ENCODE measurements around the gene NUTF2.
A peak's percentile ranks its signal among the peaks of the same experiment; 100 is the strongest.
"Not testable (repeated sequence)": the region's sequence is repeated elsewhere in the genome, so short reads cannot be mapped to it uniquely, and the experiment has no call there.

NUTF2 gene

DNA sequence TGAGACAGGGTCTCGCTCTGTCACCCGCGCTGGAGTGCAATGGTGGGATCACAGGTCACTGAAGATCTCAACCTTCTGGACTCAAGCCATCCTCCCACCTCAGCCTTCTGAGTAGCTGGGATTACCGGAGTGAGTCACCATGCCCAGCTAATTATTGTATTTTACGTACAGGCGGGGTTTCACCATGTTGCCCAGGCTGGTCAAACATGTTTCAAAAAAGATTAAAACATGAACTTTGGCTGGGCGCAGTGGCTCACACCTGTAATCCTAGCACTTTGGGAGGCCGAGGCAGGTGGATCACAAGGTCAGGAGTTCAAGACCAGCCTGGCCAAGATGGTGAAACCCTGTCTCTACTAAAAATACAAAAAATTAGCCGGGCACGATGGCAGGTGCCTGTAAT, 9.5 kb upstream of the NUTF2 start:
- not testable (repeated sequence) for DNase-seq

DNA sequence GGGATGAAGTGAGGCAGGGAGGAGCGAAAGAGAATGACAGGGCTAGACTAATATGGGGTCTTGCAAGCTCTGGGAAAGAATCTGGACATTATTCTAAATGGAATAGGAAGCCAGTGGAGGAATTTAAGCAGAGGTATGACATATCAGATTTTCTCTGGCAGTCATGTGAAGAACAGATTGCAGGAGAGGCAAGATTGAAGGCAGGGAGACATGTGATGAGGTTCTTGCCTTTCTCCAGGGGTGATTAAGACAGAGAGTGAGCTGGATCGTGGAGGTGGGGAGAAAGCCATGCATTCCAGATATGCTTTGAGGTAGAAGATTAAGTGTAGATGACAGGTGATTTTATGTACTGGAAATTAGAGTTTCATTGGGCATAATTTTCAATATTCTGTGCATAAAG, 8.9 kb upstream of the NUTF2 start:
- no peak for DNase-seq

DNA sequence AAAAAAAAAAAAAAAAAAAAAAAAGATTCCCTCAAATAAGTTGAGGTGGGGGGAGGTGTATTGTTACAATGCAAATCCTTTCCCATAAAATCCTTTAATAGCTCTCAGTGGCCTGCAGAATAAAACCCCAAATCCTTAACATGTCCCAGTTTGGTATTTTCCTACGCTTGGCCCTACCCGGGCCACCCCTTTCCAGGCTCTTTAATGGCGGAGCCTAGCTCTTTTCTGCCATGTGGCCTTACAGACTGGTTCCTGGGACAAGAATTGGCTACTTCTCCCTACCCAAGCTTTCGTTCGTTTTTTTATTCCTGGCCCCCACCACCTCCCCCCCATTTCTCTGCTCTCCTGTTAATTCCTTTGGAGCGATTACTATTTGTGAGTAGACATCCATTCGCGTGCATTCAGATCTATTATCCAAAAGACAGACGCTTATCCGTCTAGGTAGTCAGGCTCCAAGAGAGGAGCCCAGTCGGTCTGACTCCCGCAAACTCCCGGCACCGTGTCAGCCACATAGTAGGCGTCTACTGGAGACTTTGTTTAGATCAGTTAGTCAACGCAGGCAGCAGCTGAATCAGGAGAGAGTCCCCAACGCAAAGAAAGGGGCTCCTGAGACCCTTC, 5.4 kb upstream of the NUTF2 start:
- DNase-seq = peak in 1 of 56 donors; percentile 86

DNA sequence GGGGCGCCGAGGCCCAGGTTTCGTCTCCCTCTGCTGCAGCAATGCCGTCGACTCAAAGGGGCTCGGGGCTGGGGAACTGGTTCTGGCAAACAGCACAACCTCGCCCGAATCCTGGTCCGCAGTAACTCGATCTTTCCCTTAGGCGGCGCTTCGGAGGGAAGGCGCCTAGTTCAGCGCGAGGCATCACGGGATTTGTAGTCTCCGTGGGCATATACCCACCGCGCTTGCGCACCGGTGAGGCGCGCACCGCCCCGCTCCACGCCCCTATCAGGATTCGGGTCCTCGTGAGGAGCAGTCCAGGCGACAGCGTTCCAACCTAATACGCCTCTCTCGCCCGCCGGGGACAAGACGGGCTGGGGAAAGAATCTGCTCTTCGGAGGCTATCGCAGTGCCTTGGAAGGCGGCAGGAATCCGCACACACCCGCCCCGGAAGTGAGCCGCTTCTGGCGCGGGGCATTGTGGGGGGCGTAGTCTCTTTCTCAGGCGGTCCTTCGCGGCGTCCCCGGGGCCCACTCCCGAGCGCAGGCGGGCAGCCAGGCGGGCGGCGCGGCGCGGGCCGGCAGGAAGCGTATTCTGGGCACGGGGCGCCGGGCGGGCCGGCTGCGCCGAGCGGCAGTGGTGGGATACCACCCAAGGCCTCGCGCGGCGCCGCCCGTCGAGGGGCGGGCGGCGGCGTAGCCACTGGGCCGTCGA, 4.8 kb upstream of the NUTF2 start, which contains the start of gene THAP11:
THAP11 (plus strand) TSS at position 505 of the 693 bp plus-strand sequence. CDS start 235 bp downstream, outside the sequence.
- peak; percentile 48 to 99 (median 90) for DNase-seq

DNA sequence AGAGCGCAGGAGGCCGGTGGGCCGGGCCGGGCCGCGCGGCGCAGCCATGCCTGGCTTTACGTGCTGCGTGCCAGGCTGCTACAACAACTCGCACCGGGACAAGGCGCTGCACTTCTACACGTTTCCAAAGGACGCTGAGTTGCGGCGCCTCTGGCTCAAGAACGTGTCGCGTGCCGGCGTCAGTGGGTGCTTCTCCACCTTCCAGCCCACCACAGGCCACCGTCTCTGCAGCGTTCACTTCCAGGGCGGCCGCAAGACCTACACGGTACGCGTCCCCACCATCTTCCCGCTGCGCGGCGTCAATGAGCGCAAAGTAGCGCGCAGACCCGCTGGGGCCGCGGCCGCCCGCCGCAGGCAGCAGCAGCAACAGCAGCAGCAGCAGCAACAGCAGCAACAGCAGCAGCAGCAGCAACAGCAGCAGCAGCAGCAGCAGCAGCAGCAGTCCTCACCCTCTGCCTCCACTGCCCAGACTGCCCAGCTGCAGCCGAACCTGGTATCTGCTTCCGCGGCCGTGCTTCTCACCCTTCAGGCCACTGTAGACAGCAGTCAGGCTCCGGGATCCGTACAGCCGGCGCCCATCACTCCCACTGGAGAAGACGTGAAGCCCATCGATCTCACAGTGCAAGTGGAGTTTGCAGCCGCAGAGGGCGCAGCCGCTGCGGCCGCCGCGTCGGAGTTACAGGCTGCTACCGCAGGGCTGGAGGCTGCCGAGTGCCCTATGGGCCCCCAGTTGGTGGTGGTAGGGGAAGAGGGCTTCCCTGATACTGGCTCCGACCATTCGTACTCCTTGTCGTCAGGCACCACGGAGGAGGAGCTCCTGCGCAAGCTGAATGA, 4.0 kb upstream of the NUTF2 start:
- DNase-seq = peak in 47 of 56 donors; percentile 15 to 80 (median 56)

DNA sequence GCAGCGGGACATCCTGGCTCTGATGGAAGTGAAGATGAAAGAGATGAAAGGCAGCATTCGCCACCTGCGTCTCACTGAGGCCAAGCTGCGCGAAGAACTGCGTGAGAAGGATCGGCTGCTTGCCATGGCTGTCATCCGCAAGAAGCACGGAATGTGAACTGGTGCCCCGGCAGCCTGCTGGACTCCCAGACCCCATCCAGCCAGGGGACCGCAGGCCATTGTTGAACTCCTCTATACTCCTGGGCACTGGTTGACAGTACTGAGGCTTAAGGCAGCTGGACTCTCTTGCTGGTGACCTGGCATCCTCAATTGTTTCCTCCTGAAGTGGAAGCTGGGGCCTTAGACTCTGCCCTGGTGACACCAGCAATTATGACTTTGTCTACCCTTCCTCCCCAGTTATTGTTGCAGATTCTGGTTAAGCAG, 3.4 kb upstream of the NUTF2 start:
- peak in 2 of 56 donors; percentile 15 to 31 for DNase-seq

DNA sequence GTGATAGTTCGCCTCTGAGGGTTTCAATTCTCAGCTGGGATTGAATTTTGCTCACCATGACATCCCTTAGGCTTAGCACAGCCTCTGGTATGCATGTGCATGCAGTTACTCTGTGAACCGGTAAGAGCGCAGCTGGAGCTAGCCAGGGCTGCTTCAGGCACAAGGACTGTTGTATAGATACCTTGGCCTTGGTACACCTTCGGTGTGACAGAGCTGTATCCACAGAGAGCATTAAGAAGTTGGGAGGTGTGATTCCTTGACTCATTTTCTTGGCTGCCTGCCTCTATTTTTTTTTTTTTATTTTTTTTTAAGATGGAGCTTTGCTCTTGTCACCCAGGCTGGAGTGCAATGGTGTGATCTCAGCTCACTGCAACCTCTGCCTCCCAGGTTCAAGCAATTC, 2.2 kb upstream of the NUTF2 start:
- DNase-seq = no peak

DNA sequence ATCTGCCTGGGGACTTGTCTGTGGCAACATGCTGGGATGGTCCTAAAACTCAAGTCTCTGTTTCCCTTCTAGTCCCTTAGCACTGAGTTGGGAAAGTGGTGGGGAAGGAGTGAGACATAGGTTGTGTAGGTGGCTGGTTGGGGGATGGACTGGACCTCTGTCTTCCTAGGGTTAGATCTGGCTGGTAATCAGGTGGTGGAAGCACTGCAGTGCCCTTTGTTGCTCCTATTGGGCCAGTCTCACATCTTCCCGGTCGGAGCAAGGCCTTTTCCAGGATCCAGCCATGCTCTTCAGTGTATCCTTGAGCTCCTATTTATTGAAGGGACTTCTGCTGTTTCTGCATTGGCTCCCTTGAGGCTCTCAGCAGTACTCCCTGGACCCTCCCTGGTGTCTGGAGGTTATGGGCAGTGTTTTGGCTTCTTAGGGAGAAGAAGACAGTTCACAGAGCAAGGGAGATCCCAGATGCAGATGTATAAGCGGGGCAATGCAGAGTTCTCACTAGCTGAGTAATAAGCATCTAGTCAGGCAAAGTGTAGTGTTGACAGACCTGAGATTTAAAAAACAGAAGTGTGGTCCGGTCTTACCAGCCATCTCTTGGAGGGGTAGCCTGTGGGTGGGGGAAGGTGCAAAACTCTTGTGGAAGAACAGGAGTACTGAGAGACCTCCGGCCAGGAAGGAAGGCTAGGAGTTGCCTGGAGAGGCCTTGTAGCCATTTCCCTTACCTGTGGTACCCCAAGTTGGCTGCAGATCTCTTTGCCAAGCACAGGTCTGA, 1.3 kb upstream of the NUTF2 start:
- DNase-seq = no peak

DNA sequence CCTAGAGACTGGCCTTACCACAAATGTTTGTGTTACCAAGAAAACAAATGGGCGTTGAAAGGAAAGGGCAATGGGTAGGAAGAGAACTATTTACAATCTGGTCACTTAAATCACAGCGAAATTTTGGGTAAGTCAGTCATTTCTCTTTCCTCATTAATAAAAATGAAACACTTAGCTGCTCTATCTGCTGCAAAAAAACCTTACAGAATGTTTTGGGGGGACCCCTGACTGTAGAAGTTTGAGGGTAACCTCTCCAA, 742 bp upstream of the NUTF2 start:
- no peak for DNase-seq

DNA sequence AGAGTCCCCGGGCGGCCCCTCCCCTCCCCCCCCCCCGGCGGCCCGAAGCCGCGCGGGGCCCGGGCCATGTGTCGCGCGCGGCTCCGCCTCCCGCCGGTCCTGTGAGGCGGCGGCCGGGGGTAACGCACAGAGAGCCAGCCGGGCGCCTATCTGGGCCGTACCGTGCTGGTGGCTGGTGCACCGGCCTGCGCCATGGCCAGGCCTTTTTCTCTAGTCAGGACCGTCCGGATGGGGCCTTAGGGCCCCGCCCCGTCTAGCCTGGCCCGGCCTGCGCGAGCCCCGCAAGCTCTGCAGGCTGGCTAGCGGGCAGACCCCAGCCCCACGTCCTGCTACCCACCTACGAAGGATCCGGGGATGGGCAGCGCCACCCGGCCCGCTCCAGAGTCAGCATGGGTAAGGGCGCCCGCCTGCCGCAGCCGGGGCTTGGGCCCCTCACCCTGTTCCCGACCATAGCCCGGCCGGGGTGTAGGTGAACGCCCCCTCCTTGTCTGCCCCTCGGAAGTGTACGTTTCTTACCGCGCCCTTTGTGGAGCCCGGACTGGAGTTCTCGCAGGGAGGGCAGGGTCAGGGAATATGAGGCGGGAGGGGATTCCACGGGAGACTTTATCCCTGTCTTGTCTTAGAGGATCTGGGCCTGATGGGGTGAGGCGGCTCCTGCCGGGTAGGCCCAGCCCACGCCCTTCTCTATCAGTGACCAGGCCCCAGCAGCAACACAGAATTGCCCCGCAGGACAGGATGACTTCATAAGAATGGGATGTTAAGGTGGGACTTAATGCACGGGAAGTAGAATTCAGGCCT, 530 bp downstream of the NUTF2 start, which contains the start of gene CENPT:
CENPT (minus strand) TSS at position 630 of the 798 bp plus-strand sequence. CDS start 13,834 bp downstream, outside the sequence.
- DNase-seq = peak in 20 of 56 donors; percentile 37 to 84 (median 66)

DNA sequence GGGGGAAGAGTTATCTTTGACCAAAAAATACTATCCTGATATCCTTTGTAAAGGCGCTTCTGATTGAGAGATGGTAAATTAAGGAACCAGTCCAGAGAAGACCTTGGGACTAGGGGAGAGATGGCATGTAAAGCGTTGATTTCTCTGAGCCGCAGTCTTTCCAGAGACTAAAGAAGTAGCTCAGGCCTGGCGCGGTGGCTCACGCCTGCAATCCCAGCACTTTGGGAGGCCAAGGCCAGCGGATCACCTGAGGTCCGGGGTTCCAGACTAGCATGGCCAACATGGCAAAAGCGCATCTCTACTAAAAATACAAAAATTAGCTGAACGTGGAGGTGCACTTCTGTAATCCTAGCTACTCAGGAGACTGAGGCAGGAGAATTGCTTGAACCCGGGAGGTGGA, 1.4 kb downstream of the NUTF2 start:
- no peak for DNase-seq

DNA sequence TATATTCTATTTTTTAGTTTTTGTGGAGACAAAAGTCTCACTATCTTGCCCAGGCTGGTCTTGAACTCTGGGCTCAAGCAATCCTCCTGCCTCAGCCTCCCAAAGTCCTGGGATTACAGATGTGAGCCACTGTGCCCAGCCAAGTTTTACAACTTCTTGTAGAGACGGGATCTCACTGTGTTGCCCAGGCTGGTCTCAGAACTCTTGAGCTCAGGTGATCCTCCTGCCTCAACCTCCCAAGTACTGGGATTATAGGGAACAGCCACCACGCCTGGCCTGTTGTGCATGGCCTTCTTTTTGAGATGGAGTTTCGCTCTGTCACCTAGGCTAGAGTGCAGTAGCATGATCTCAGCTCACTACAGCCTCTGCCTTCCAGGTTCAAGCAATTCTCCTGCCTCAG, 6.9 kb downstream of the NUTF2 start:
- no peak for DNase-seq

DNA sequence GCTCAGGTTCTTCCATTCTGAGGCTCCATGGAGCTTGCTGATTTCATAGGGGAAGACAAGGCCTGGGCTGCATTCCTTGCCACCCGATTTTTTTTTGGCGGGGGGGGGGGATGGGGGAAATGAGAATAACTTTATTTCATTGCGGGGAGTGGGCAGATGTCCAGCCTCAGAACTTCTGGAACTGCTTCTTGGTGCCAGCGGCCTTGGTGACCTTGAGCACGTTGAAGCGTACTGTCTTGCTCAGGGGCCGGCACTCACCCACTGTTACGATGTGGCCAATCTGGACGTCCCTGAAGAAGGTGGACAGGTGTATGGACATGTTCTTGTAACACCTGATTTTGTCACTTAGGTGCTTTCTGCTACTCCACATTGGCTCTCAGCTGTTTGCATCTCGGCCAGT, 9.1 kb downstream of the NUTF2 start:
- no peak for DNase-seq

DNA sequence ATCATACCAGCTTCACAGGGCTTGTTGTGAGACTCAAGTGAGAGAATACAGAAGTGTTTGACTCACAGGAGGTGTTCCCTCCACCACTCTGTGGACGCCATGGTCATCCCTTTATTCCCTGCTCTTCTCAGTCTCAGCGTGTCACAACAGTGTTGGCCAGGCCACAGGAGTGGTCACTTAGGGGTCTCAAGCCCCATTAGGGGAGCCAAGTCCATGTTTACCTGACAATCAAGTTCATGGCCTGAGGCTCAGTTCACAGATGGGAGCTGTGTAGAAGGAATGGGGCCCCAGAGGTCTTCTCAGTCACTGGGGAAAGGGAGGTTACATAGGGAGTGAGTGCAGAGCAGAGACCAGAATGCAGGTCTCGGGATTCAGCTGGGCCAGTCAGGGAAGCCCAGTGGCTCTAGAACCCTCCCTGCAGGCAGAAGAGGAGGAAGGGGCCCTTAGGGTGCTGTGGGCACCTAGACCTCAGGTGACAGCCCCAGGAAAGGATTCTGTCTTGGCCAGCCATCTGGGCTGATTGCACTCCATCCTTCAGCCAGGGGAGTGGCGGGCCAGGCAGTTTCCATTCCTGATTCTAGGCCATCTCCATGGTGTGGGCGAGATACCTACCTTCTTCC, 10.3 kb downstream of the NUTF2 start:
- DNase-seq = no peak

DNA sequence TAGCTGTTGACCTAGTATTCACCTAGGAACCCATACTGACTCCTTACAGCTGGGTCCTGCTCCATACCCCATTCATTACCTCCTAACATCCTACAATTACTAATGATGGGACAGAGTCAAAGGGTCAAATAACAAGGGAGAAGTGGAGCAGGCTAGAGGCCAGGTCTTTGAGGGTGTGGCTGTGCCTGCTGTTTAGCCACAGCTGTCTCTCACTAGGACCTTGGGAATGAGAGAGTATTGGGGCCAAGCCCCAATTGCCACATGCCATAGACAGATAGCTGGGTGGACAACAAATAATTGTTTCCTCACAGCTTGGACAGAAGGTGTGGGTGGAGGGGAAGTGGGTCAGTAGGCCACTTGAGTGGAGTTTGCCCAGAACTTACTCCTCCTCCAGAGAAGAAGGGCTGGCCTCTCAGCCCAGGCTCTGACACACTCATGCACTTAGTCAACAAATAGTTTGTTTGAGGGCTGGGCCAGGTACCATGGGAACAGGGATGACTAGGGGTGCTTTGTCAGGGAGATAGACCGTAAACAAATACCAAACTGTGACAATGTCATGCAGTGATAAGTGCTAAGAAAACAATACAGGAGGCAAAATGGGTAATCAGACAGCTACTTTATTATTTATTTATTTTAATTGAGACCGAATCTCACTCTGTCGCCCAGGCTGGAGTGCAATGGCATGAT, 11.0 kb downstream of the NUTF2 start:
- peak in 7 of 56 donors; percentile 4 to 37 (median 12) for DNase-seq

DNA sequence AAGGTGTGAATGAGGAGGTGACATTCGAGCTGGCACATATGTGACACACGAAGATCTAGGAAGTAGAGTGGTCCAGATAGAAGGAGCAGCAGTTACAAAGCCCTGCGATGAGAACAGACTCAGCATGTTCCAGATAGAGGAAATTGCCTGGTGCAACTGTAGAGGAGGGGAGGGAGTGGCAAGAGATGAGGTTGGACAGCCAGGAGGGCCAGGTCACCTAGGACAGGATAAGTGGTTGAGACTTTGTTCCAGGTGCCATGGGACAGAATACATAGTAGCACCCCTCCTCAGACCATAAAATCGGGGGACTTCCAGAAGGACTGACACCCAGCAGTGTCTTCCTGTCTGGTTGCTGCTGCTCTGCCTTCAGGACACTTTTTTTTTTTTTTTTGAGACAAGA, 11.8 kb downstream of the NUTF2 start:
- DNase-seq = no peak

DNA sequence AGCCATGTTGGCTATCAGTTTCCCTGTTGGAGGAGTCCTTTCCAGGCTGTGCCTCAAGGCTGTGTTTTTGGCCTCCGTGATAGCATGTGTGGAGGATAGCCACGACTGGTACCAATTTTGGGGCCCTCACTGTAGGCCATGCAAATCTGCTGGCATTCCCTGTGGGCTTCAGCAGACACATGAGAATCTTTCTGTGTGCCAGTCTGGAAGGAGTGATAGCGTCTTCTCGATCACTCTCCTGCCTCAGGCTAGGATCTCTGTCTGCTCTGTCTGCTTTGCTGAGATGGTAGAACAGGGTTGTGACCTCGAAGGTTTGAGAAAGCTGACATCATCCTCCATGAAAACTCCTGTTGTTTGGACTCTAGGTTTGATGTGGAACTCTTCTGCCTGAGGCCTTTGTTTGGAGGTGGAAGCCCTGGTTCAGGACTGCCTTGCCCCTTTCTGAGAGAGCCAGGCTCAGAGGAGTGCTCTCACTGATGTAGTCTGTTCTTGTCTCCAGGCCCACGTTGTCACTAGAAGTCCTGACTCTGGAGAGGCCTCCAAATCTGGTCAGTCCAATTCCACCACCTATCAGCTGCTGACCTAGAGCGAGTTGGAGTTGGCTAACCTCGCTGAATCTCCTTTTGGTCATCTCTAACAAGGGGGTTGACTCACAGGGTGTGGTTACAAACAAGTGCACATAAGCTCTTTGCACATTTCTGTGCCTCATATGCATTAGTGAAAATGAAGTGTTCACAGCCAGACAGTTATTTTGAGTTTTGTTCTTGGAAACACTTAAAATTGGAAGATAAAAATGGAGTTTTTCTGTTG, 14.1 kb downstream of the NUTF2 start:
- DNase-seq = no peak

DNA sequence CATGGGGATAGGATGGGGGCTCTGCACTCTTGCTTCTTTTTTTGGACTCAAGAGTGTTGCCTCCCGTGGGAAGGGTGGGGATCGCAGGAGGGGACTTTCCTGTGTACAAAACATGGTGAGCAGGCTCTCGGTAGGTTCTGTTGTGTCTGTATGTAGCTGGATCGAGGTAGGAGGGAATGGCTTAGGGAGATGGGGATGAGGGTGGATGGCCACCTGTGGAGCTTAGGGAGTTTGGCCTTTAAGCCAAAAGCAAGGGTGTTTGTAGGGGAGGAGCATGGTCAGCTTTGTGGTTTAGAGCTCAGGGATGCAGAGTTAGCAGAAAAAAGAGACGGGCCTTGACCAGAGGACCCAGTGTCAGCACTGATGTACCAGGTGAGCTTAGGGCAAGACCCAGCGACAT, 15.1 kb downstream of the NUTF2 start:
- no peak for DNase-seq

Measured in amygdala (tissue), 56 donors.